IMR-90 (cell line): ENCODE data around the gene SCLY. TPM values are rescaled to one million over a fixed set of nuclear protein-coding genes. Genes with fewer than 3 reads are reported as not detected.
A peak's percentile ranks its signal among the peaks of the same experiment; 100 is the strongest.

Experiments used
- ATAC-seq: fragments of 200-7000 bp; cut with Tn5 transposase; 2 replicates; pipeline ENCODE4 v1.9.1; 2020; ENCODE audit warnings: low read depth, mild to moderate bottlenecking, moderate library complexity
- BruUV-seq: library from RNA; stranded (reverse); fragments of 400-500 nt; replicated peaks from 2 replicates; lab custom pipeline; 2021; lab: Mats Ljungman, UMichigan
- CTCF ChIA-PET: fragments of 300-600 bp; formaldehyde crosslinking; extraction: SDS; loops from one replicate; lab custom pipeline; 2021; ENCODE audit warnings: antibody characterized with exemption; lab: Yijun Ruan, JAX
- POLR2A ChIA-PET: fragments of 300-600 bp; sonication (Branson Sonifier 250); formaldehyde crosslinking; loops from one replicate; lab custom pipeline; 2022; ENCODE audit warnings: antibody characterized with exemption; ENCODE audit not compliant: unreplicated experiment; lab: Charles Lee
- DNase-seq: peaks from one replicate; pipeline ENCODE4 v3.0.0; 2013
- H2AFZ ChIP-seq: replicated peaks from 2 replicates; pipeline ENCODE3; 2013; ENCODE audit warnings: low read length, mild to moderate bottlenecking; ENCODE audit not compliant: poor library complexity
- H2AK5ac ChIP-seq: 2 replicates; pipeline ENCODE4 v1.6.1; 2013; ENCODE audit warnings: low read depth, low read length, inconsistent platforms
- H2AK9ac ChIP-seq: replicated peaks from 2 replicates; pipeline ENCODE3; 2013; ENCODE audit warnings: mild to moderate bottlenecking, low read depth, low read length, moderate library complexity; ENCODE audit not compliant: poor library complexity
- H2BK120ac ChIP-seq: 2 replicates; pipeline ENCODE4 v1.6.1; 2013; ENCODE audit warnings: low read depth, low read length, inconsistent platforms
- H2BK15ac ChIP-seq: 3 replicates; pipeline ENCODE4 v1.6.1; 2013; ENCODE audit warnings: low read depth, low read length, inconsistent platforms
- H2BK20ac ChIP-seq: 2 replicates; pipeline ENCODE4 v1.6.1; 2013; ENCODE audit warnings: low read depth, mild to moderate bottlenecking, inconsistent platforms, low read length, moderate library complexity
- H2BK5ac ChIP-seq: 2 replicates; pipeline ENCODE4 v1.6.1; 2013; ENCODE audit warnings: mild to moderate bottlenecking, low read depth, low read length, inconsistent platforms; ENCODE audit not compliant: poor library complexity, severe bottlenecking
- H3K14ac ChIP-seq: replicated peaks from 2 replicates; pipeline ENCODE4 v1.6.1; 2013; ENCODE audit warnings: low read depth, low read length, inconsistent platforms
- H3K18ac ChIP-seq: 2 replicates; pipeline ENCODE4 v1.6.1; 2013; ENCODE audit warnings: low read depth, low read length, control low read depth
- H3K23ac ChIP-seq: 2 replicates; pipeline ENCODE4 v1.6.1; 2013; ENCODE audit warnings: low read depth, low read length, inconsistent platforms
- H3K27ac ChIP-seq: 2 replicates; pipeline ENCODE4 v1.5.1; 2013; ENCODE audit warnings: mild to moderate bottlenecking, control low read depth, low read length; ENCODE audit not compliant: insufficient read depth
- H3K27me3 ChIP-seq: 2 replicates; pipeline ENCODE4 v1.6.1; 2013; ENCODE audit warnings: low read length; ENCODE audit not compliant: control insufficient read depth, insufficient read depth
- H3K36me3 ChIP-seq: 2 replicates; pipeline ENCODE4 v1.6.1; 2013; ENCODE audit warnings: low read length, mixed read lengths; ENCODE audit not compliant: control insufficient read depth, insufficient read depth
- H3K4ac ChIP-seq: 2 replicates; pipeline ENCODE4 v1.6.1; 2013; ENCODE audit warnings: low read depth, low read length, inconsistent platforms
- H3K4me1 ChIP-seq: 2 replicates; pipeline ENCODE4 v1.6.1; 2013; ENCODE audit warnings: low read length, mixed read lengths; ENCODE audit not compliant: control insufficient read depth, insufficient read depth
- H3K4me2 ChIP-seq: 2 replicates; pipeline ENCODE4 v1.6.1; 2013; ENCODE audit warnings: low read depth, mild to moderate bottlenecking, control low read depth, low read length, moderate library complexity
- H3K4me3 ChIP-seq: 2 replicates; pipeline ENCODE4 v1.5.1; 2013; ENCODE audit warnings: low read depth, mild to moderate bottlenecking, control low read depth, low read length, moderate library complexity; ENCODE audit not compliant: insufficient read depth
- H3K56ac ChIP-seq: 2 replicates; pipeline ENCODE4 v1.6.1; 2013; ENCODE audit warnings: low read length, inconsistent platforms; ENCODE audit not compliant: insufficient read depth; ENCODE audit errors: extremely low read depth
- H3K79me1 ChIP-seq, 2 experiments: 2 replicates each; pipeline ENCODE4 v1.6.1; 2013; ENCODE audit warnings: low read length in 2 of 2, inconsistent platforms in 1 of 2, low read depth in 1 of 2
- H3K9ac ChIP-seq: 2 replicates; pipeline ENCODE4 v1.6.1; 2013; ENCODE audit warnings: low read depth, low read length, control low read depth
- H3K9me1 ChIP-seq: 2 replicates; pipeline ENCODE4 v1.6.1; 2013; ENCODE audit warnings: low read length, inconsistent platforms; ENCODE audit not compliant: insufficient read depth
- H3K9me3 ChIP-seq: 2 replicates; pipeline ENCODE4 v1.6.1; 2013; ENCODE audit warnings: low read length; ENCODE audit not compliant: control insufficient read depth, insufficient read depth
- H4K20me1 ChIP-seq: 2 replicates; pipeline ENCODE4 v1.6.1; 2013; ENCODE audit warnings: low read length, inconsistent platforms; ENCODE audit not compliant: insufficient read depth
- H4K5ac ChIP-seq: 2 replicates; pipeline ENCODE4 v1.6.1; 2013; ENCODE audit warnings: mild to moderate bottlenecking, low read depth, low read length, control low read depth
- H4K8ac ChIP-seq, 2 experiments: 2 replicates each; pipeline ENCODE4 v1.6.1; 2013; ENCODE audit warnings: low read depth in 2 of 2, low read length in 2 of 2, control low read depth in 1 of 2, inconsistent platforms in 1 of 2
- H4K91ac ChIP-seq: 2 replicates; pipeline ENCODE4 v1.6.1; 2013; ENCODE audit warnings: low read depth, low read length, inconsistent platforms; ENCODE audit not compliant: insufficient read depth
- FOS ChIP-seq: fragments of 150-350 bp; IDR thresholded peaks from 2 replicates; pipeline ENCODE4 v1.6.1; 2016; ENCODE audit warnings: low read depth, low read length
- MAFK ChIP-seq: IDR thresholded peaks from 2 replicates; pipeline ENCODE4 v1.6.1; 2012; ENCODE audit warnings: low read depth, low read length, improper control_type of control experiment
- NFE2L2 ChIP-seq: fragments of 150-350 bp; IDR thresholded peaks from 2 replicates; pipeline ENCODE4 v1.6.1; 2016; ENCODE audit warnings: low read depth, mild to moderate bottlenecking, low read length
- WGBS, 2 experiments: methylation state at CpG; one replicate each; pipeline versions ENCODE4 v1.1.5 to v1.1.7; 2013; ENCODE audit warnings: missing lambda C conversion rate in 2 of 2; ENCODE audit not compliant: insufficient read length in 1 of 2; ENCODE audit errors: extremely low coverage in 2 of 2; 5-methylcytosine and 5-hydroxymethylcytosine counted together
- dilution Hi-C: fragments of 300-500 bp; cut with HindIII; formaldehyde crosslinking; loops from one replicate; pipeline ENCODE4 v1.14.3; 2018; ENCODE audit warnings: low sequenced_read_pairs; ENCODE audit not compliant: unreplicated experiment
- in situ Hi-C: fragments of 300-500 bp; cut with MboI; formaldehyde crosslinking; loops from 3 replicates; pipeline ENCODE4 v1.14.3; 2019; ENCODE audit warnings: low sequenced_read_pairs, inconsistent platforms, mixed read lengths
- intact Hi-C: fragments of 100-400 bp; cut with micrococcal nuclease; formaldehyde crosslinking; loops from 2 replicates; pipeline ENCODE4 v1.10.0; 2022
- polyA plus RNA-seq, 3 experiments: library from polyadenylated mRNA; depleted of rRNA; stranded (reverse); fragments of >200 nt; gene quantifications; 2 replicates each; pipeline ENCODE4 v1.2.3, GENCODE V29; 2012; ENCODE audit warnings: low replicate concordance in 1 of 3
- total RNA-seq: library from RNA; depleted of rRNA; stranded (reverse); fragments of >200 nt; gene quantifications from 2 replicates; pipeline ENCODE4 v1.2.3, GENCODE V29; 2012
- TF ChIP-seq, protein P1 (sequence below): fragments of 150-350 bp; IDR thresholded peaks from 2 replicates; pipeline ENCODE4 v1.6.1; 2017; ENCODE audit warnings: mild to moderate bottlenecking, antibody characterized with exemption, low read length, low read depth

Gene SCLY
- total and polyA plus RNA-seq, 2 of the 4 experiments (the other 2 are of a cell fraction): 8.6 to 10.5 TPM

- ATAC-seq: peak; percentile 59
Observed at GRCh38 chr2:238053191-238053776, 7.5 kb upstream of the SCLY start.

More at GRCh38 chr2:238053191-238053776, 7.5 kb upstream of the SCLY start:
- H2BK20ac ChIP-seq: no peak overlapping the region
- H2BK120ac ChIP-seq: no peak overlapping the region
- no peak overlapping the region for H3K27ac ChIP-seq
- H2AFZ ChIP-seq: no peak overlapping the region
- H3K14ac ChIP-seq: no peak overlapping the region
- TF ChIP-seq, protein P1, sequence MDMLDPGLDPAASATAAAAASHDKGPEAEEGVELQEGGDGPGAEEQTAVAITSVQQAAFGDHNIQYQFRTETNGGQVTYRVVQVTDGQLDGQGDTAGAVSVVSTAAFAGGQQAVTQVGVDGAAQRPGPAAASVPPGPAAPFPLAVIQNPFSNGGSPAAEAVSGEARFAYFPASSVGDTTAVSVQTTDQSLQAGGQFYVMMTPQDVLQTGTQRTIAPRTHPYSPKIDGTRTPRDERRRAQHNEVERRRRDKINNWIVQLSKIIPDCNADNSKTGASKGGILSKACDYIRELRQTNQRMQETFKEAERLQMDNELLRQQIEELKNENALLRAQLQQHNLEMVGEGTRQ: no peak
- TF ChIP-seq NFE2L2 (peak; percentile 79), MAFK (peak; percentile 21; the same call in 1 of the 2 replicates), FOS (no peak)
- dilution Hi-C loops (no loop called here), in situ Hi-C loops (no loop called here), intact Hi-C loops (no loop called here)
- 0 out of 2 replicates have a peak, but pooled peaks cover 1% of the 10 kb centered on the region for H3K9me3 ChIP-seq
- no peaks in the 10 kb centered on the region for H3K79me1 ChIP-seq
- no peak overlapping the region for H3K9ac ChIP-seq
- no peak overlapping the region for H3K4ac ChIP-seq
- H3K36me3 ChIP-seq: no peaks in the 10 kb centered on the region
- no peak overlapping the region for H2BK15ac ChIP-seq
- peak; percentile 67 for DNase-seq
- H2BK5ac ChIP-seq: no peak overlapping the region
- H4K8ac ChIP-seq: no peak overlapping the region
- no peaks in the 10 kb centered on the region for H3K9me1 ChIP-seq
- H3K4me2 ChIP-seq: no peak overlapping the region
- ChIA-PET CTCF (no interaction called here), POLR2A (no interaction called here)
- H3K4me1 ChIP-seq: no peaks in the 10 kb centered on the region
- H3K27me3 ChIP-seq: no peaks in the 10 kb centered on the region
- no peaks in the 10 kb centered on the region for H4K20me1 ChIP-seq
- H4K5ac ChIP-seq: no peak overlapping the region
- no peak overlapping the region for H2AK9ac ChIP-seq
- no peak overlapping the region for H3K23ac ChIP-seq
- no peak overlapping the region for H3K18ac ChIP-seq
- H3K4me3 ChIP-seq: no peak overlapping the region
- WGBS, 2 experiments: no CpG with 5 or more reads among the region's 2 CpGs
- H2AK5ac ChIP-seq: no peak overlapping the region
- H4K91ac ChIP-seq: no peak overlapping the region
- no peak overlapping the region for H3K56ac ChIP-seq
- no TSS peak for BruUV-seq
